DND-41 (cell line): Measurements from ENCODE around the gene TMEM60.

Source experiments
- EZH2 ChIP-seq: IDR thresholded peaks from 3 replicates; pipeline ENCODE4 v1.6.1; 2012; ENCODE audit warnings: borderline replicate concordance, low read depth, mild to moderate bottlenecking, moderate library complexity, low read length, inconsistent platforms; ENCODE audit not compliant: severe bottlenecking
- TF ChIP-seq, protein P1 (sequence below): IDR thresholded peaks from 2 replicates; pipeline ENCODE4 v1.5.1; 2012; ENCODE audit warnings: borderline replicate concordance, low read length, moderate library complexity, mild to moderate bottlenecking; ENCODE audit not compliant: poor library complexity, severe bottlenecking; ENCODE audit errors: extremely low read depth

GRCh38 chr7:77797734-77798393 is 370 bp downstream of the TMEM60 start:
- TF ChIP-seq, protein P1, sequence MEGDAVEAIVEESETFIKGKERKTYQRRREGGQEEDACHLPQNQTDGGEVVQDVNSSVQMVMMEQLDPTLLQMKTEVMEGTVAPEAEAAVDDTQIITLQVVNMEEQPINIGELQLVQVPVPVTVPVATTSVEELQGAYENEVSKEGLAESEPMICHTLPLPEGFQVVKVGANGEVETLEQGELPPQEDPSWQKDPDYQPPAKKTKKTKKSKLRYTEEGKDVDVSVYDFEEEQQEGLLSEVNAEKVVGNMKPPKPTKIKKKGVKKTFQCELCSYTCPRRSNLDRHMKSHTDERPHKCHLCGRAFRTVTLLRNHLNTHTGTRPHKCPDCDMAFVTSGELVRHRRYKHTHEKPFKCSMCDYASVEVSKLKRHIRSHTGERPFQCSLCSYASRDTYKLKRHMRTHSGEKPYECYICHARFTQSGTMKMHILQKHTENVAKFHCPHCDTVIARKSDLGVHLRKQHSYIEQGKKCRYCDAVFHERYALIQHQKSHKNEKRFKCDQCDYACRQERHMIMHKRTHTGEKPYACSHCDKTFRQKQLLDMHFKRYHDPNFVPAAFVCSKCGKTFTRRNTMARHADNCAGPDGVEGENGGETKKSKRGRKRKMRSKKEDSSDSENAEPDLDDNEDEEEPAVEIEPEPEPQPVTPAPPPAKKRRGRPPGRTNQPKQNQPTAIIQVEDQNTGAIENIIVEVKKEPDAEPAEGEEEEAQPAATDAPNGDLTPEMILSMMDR = no peak
- no peak for TF ChIP-seq EZH2
